ENCODE measurements around the gene MAGEA9. TPM values are rescaled to one million over a fixed set of nuclear protein-coding genes. Genes with fewer than 3 reads are reported as not detected.

The MAGEA9 gene
- total RNA-seq, 2 donors from 2014 or later = not detected

GRCh38 chrX:149837167-149837566 is 55.4 kb downstream of the MAGEA9 start:
- Mint-ChIP-seq H3K4me1 (peaks cover 4% of the 10 kb centered on the region), H3K27me3 (no peaks in the 10 kb centered on the region), H3K4me3 (no peak overlapping the region), H3K36me3 (ENCODE audit: low read depth) (no peaks in the 10 kb centered on the region), H3K27ac (no peak overlapping the region), H3K9me3 (no peaks in the 10 kb centered on the region)
- ATAC-seq (replicated peaks) = no peak

Other genes starting within 250 kb of the MAGEA9 start
- gene EOLA1, start 240.9 kb upstream of the MAGEA9 start, total RNA-seq = 10 to 100 TPM; 42.7 to 53.2 TPM
- gene HSFX3, start 232.0 kb upstream of the MAGEA9 start, total RNA-seq = not detected
- not detected for gene MAGEA9B, start 194.5 kb upstream of the MAGEA9 start, total RNA-seq
- not detected for gene HSFX2, start 186.6 kb upstream of the MAGEA9 start, total RNA-seq
- 10 to 100 TPM; 15.1 to 18.3 TPM for gene TMEM185A, start 150.1 kb upstream of the MAGEA9 start, total RNA-seq
- gene MAGEA11, start 69.9 kb upstream of the MAGEA9 start, total RNA-seq = not detected
- under 1 TPM; 0.50 to 0.56 TPM for gene HSFX1, start 7.9 kb upstream of the MAGEA9 start, total RNA-seq
- not detected for gene MAGEA8, start 99.3 kb downstream of the MAGEA9 start, total RNA-seq
- not detected for gene HSFX4, start 147.6 kb downstream of the MAGEA9 start, total RNA-seq
- 10 to 100 TPM; 31.0 to 42.3 TPM for gene EOLA2, start 156.6 kb downstream of the MAGEA9 start, total RNA-seq

Data from activated T-helper 17 cell treated with anti-CD3 and anti-CD28 coated beads, Interleukin-2, amount 50 U/mL, for 72 hours (primary cell).